Esophagus muscularis mucosa (tissue), 4 donors: ENCODE results near the gene MRPL55. TPM values are rescaled to one million over a fixed set of nuclear protein-coding genes. Genes with fewer than 3 reads are reported as not detected.

Experiments
- DNase-seq: peaks from one replicate; pipeline ENCODE4 v3.0.0-alpha.2; 2017; ENCODE audit errors: extremely low spot score
- H3K27ac ChIP-seq, 4 donors: fragments of 200-600 bp; sonication (generic); replicated peaks in 1 of 4; 1 replicate in 3 of 4; 2 replicates in 1 of 4; pipeline ENCODE4 v1.5.1; 2016 to 2019; ENCODE audit warnings: mild to moderate bottlenecking in 1 of 4
- H3K27me3 ChIP-seq, 4 donors: fragments of 200-600 bp; sonication (generic); one replicate each; pipeline versions ENCODE4 v1.5.1 to v1.6.0; 2016 to 2019
- H3K36me3 ChIP-seq, 4 donors: fragments of 200-600 bp; sonication (generic); one replicate each; pipeline ENCODE4 v1.5.1; 2016 to 2019
- H3K4me1 ChIP-seq, 4 donors: fragments of 200-600 bp; sonication (generic); one replicate each; pipeline ENCODE4 v1.5.1; 2016 to 2019
- H3K4me3 ChIP-seq, 4 donors: fragments of 200-600 bp; sonication (generic); 1 replicate in 2 of 4; 2 replicates in 2 of 4; pipeline ENCODE4 v1.5.1; 2016 to 2019; ENCODE audit warnings: mild to moderate bottlenecking in 4 of 4, moderate library complexity in 1 of 4
- H3K9me3 ChIP-seq, 4 donors: fragments of 200-600 bp; sonication (generic); 1 replicate in 3 of 4; 2 replicates in 1 of 4; pipeline ENCODE4 v1.5.1; 2016 to 2019
- EP300 ChIP-seq: sonication (generic); formaldehyde crosslinking; IDR thresholded peaks from one replicate; pipeline ENCODE4 v1.6.1; 2017; ENCODE audit warnings: antibody characterized with exemption
- POLR2A ChIP-seq: fragments of 450-650 bp; IDR thresholded peaks from one replicate; pipeline ENCODE4 v1.6.1; 2017; ENCODE audit warnings: antibody characterized with exemption, moderate library complexity, mild to moderate bottlenecking, low read depth
- POLR2AphosphoS5 ChIP-seq, 2 donors: sonication (generic); formaldehyde crosslinking; IDR thresholded peaks; one replicate each; pipeline ENCODE4 v1.6.1; 2017; ENCODE audit warnings: antibody characterized with exemption in 2 of 2
- WGBS: methylation state at CpG from one replicate; pipeline ENCODE4 v1.1.5; 2018; 5-methylcytosine and 5-hydroxymethylcytosine counted together
- intact Hi-C: fragments of 100-400 bp; cut with DNase I; formaldehyde crosslinking; loops from one replicate; pipeline ENCODE4 v1.15.1; 2023
- total RNA-seq, 4 donors: library from RNA; depleted of rRNA; stranded (reverse); fragments of >200 nt; gene quantifications; one replicate each; pipeline versions ENCODE4 v1.1.0 to v1.2.1, GENCODE V29; 2016
- TF ChIP-seq, protein P1 (sequence below), 3 experiments: fragments of 200-600 bp in 2 of 3; fragments of 450-650 bp in 1 of 3; sonication (generic) in 2 of 3; IDR thresholded peaks; one replicate each; pipeline ENCODE4 v1.5.1; 2017 to 2019; ENCODE audit warnings: antibody characterized with exemption in 3 of 3, mild to moderate bottlenecking in 2 of 3, moderate library complexity in 1 of 3

Gene MRPL55
- total RNA-seq, 4 donors from 2014 or later, result 52.3 to 64.9 (median 60.1) TPM

DNA sequence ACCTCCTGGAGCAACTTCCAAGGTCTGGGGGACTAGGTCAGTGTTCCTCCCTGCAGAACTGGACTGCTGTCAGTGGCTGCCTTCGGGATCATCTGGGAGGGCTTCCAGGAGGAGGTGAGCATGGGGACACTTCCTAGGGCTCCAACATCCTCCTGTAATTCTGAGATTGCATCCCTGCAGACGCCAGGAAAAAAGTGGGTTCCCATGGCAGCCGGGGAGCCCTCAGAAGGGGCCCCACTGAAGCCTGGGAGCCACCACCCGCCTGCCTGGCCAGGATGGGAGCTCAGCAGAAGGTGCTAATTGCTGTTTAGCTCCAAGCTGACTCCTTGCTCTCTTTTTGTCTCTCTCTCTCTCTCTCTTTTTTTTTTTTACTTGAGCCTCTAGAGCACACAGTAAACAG, 42.7 kb downstream of the MRPL55 start:
- intact Hi-C loops, result no loop called here
- H3K36me3 ChIP-seq, result no peaks in the 10 kb centered on the region
- TF ChIP-seq POLR2A (no peak), POLR2AphosphoS5 (IDR thresholded peaks at IDR 0.05) (no peak), EP300 (no peak)
- TF ChIP-seq, protein P1, sequence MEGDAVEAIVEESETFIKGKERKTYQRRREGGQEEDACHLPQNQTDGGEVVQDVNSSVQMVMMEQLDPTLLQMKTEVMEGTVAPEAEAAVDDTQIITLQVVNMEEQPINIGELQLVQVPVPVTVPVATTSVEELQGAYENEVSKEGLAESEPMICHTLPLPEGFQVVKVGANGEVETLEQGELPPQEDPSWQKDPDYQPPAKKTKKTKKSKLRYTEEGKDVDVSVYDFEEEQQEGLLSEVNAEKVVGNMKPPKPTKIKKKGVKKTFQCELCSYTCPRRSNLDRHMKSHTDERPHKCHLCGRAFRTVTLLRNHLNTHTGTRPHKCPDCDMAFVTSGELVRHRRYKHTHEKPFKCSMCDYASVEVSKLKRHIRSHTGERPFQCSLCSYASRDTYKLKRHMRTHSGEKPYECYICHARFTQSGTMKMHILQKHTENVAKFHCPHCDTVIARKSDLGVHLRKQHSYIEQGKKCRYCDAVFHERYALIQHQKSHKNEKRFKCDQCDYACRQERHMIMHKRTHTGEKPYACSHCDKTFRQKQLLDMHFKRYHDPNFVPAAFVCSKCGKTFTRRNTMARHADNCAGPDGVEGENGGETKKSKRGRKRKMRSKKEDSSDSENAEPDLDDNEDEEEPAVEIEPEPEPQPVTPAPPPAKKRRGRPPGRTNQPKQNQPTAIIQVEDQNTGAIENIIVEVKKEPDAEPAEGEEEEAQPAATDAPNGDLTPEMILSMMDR (IDR thresholded peaks at IDR 0.05), result no peak
- no peak for DNase-seq
- H3K9me3 ChIP-seq, result no peaks in the 10 kb centered on the region
- 37% methylated on average over 4 of the region's 4 CpGs for WGBS
- no peaks in the 10 kb centered on the region for H3K4me1 ChIP-seq
- H3K4me3 ChIP-seq, result no peak overlapping the region
- peaks cover 0 to 99% (median 49%) of the 10 kb centered on the region in 4 donors for H3K27me3 ChIP-seq
- H3K27ac ChIP-seq, result no peak overlapping the region

DNA sequence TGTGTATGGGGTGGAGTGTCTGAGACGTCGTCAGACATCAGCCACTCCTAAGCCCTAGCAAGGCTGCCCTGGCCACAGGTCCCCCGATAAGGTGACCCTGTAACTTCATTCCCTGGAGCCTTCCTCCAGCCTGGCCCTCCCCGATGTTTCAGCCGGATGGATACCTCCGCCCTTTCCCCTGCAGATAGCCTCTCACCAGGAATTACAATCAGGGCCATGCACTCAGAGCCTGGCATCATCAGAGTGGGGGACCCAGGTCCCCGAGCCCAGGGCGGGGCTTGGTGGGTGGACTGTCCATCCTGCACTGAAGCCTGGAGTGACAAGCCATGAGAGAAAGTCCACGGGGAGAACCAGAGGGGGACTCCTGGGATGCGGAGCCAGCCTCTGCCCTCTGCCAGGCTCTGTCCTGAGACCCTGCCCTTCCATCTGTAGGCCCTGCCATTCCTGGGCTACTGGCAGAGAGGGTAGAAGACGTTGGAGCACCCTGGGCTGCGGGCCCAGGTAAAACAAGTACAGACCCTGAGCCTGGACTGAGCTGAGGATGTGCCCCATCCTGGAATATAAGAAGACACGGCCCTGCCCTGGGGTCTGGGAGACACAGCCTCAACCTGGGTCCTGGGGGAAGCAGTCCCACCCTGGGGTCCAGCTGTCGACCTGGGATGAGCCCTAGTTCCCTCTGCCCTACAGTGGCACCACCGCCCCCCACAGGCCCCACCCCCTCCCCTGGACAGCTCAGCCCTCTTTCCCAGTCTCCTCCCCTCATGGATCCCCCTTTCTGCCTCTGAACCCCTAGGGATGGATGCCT, 43.4 kb downstream of the MRPL55 start:
- Histone ChIP-seq H3K9me3 (no peaks in the 10 kb centered on the region), H3K4me3 (no peak overlapping the region), H3K36me3 (no peaks in the 10 kb centered on the region), H3K27me3 (peaks cover 1 to 100% (median 56%) of the 10 kb centered on the region in 4 donors), H3K27ac (no peak overlapping the region), H3K4me1 (peaks cover 0 to 5% (median 3%) of the 10 kb centered on the region in 4 donors)
- TF ChIP-seq POLR2A, result no peak
- TF ChIP-seq, protein P1 (IDR thresholded peaks at IDR 0.05), result no peak
- TF ChIP-seq EP300, result no peak
- no peak for TF ChIP-seq POLR2AphosphoS5 (IDR thresholded peaks at IDR 0.05)
- intact Hi-C loops, result no loop called here
- DNase-seq, result no peak
- 67% methylated on average over 9 of the region's 15 CpGs for WGBS

DNA sequence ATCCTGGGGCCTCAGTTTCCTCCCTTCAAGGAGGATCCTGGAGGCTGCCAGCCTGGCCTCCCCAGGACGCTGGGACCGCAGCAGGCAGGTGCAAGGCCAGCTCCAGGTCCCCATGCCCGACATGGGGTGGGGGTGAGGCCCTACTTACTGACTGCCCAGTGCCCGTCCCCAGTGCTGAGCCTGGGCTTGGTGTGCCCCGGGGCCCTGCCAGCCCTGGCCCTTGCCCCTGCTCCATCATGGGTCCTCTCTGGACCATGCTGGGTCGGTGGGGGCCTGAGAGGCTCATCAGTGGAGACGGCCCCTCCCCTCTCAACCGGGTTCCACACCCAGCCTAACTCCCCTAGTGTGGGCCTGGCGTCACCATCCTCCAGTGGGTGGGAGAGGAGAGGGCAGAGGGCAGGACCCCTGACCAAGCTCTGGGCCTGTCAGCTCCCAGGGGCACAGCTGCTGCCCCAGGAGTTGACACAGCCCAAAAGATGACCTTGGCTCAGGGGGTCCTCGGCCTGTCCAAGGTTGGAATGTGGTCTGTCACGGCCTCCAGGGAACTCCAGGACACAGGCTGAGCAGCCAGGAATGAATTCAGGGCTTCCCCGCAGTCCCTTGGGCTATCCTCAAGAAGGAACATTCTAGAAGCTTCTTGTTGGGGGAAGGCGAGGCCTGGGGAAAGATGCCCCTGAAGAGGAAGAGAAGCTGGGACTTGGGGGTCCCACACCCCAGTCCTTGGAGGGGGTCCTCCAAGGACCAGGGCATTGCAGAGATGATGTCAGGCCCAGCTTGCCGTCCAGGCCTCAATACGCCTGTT, 44.2 kb downstream of the MRPL55 start:
- no peak overlapping the region for H3K4me3 ChIP-seq
- H3K27ac ChIP-seq, result no peak overlapping the region
- H3K4me1 ChIP-seq, result peaks cover 6 to 13% (median 11%) of the 10 kb centered on the region in 4 donors
- 87% methylated on average over 4 of the region's 15 CpGs for WGBS
- no peak for DNase-seq
- H3K27me3 ChIP-seq, result peaks cover 7 to 100% (median 64%) of the 10 kb centered on the region in 4 donors
- TF ChIP-seq, protein P1 (IDR thresholded peaks at IDR 0.05), result no peak
- TF ChIP-seq POLR2AphosphoS5 (IDR thresholded peaks at IDR 0.05) (no peak), POLR2A (no peak), EP300 (no peak)
- no peaks in the 10 kb centered on the region for H3K36me3 ChIP-seq
- no peaks in the 10 kb centered on the region for H3K9me3 ChIP-seq
- intact Hi-C loops, result no loop called here

DNA sequence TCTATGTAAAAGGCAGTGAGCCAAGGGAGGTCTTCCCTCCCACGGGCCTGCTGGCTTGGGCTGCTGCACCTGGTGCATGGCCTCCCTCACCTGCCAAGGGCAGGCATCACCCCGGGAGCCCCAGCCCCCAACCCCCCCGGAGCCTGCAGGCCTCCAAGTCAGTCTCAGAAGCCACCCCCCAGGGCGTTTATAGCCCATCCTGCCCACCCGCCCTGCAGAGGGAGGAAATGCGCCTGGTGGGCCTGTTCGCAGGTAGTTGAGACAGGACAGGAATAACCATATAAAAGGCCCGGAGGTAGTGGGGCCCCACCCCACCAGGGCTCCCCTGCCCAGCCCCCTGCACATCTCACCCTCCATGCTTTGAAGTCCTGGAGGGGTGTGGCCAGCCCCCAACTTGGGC, 44.8 kb downstream of the MRPL55 start:
- no peak for DNase-seq
- intact Hi-C loops, result no loop called here
- no peaks in the 10 kb centered on the region for H3K9me3 ChIP-seq
- H3K4me3 ChIP-seq, result no peak overlapping the region
- peaks cover 8 to 100% (median 70%) of the 10 kb centered on the region in 4 donors for H3K27me3 ChIP-seq
- H3K27ac ChIP-seq, result no peak overlapping the region
- no CpG with 5 or more reads among the region's 8 CpGs for WGBS
- H3K36me3 ChIP-seq, result no peaks in the 10 kb centered on the region
- TF ChIP-seq POLR2A (no peak), POLR2AphosphoS5 (IDR thresholded peaks at IDR 0.05) (no peak), EP300 (no peak)
- TF ChIP-seq, protein P1 (IDR thresholded peaks at IDR 0.05), result no peak
- H3K4me1 ChIP-seq, result peaks cover 8 to 20% (median 18%) of the 10 kb centered on the region in 4 donors
